Muscle layer of duodenum (tissue), 2 donors: Measurements from ENCODE around the gene GSK3B.

Experiments used
- H3K27ac ChIP-seq: one replicate; pipeline ENCODE4 v1.7.0; 2013; ENCODE audit warnings: mild to moderate bottlenecking, low read length
- H3K27me3 ChIP-seq: one replicate; pipeline ENCODE4 v1.7.0; 2013; ENCODE audit warnings: low read depth, mild to moderate bottlenecking, control low read depth, low read length
- H3K36me3 ChIP-seq, 2 donors: one replicate each; pipeline ENCODE4 v1.7.0; 2013; ENCODE audit warnings: low read length in 2 of 2, control low read depth in 1 of 2, mild to moderate bottlenecking in 1 of 2; ENCODE audit not compliant: insufficient read depth in 2 of 2, control insufficient read depth in 1 of 2
- H3K4me1 ChIP-seq, 2 donors: one replicate each; pipeline ENCODE4 v1.7.0; 2013; ENCODE audit warnings: low read length in 2 of 2, mild to moderate bottlenecking in 2 of 2, control low read depth in 1 of 2, moderate library complexity in 1 of 2; ENCODE audit not compliant: insufficient read depth in 2 of 2, control insufficient read depth in 1 of 2
- H3K4me3 ChIP-seq, 2 donors: one replicate each; pipeline ENCODE4 v1.7.0; 2013; ENCODE audit warnings: low read length in 2 of 2, low read depth in 1 of 2, mild to moderate bottlenecking in 1 of 2
- H3K9me3 ChIP-seq, 2 donors: one replicate each; pipeline ENCODE4 v1.7.0; 2013; ENCODE audit warnings: low read length in 2 of 2, control low read depth in 1 of 2, mild to moderate bottlenecking in 1 of 2; ENCODE audit not compliant: control insufficient read depth in 1 of 2
- donor health status: healthy.

The GSK3B gene

DNA sequence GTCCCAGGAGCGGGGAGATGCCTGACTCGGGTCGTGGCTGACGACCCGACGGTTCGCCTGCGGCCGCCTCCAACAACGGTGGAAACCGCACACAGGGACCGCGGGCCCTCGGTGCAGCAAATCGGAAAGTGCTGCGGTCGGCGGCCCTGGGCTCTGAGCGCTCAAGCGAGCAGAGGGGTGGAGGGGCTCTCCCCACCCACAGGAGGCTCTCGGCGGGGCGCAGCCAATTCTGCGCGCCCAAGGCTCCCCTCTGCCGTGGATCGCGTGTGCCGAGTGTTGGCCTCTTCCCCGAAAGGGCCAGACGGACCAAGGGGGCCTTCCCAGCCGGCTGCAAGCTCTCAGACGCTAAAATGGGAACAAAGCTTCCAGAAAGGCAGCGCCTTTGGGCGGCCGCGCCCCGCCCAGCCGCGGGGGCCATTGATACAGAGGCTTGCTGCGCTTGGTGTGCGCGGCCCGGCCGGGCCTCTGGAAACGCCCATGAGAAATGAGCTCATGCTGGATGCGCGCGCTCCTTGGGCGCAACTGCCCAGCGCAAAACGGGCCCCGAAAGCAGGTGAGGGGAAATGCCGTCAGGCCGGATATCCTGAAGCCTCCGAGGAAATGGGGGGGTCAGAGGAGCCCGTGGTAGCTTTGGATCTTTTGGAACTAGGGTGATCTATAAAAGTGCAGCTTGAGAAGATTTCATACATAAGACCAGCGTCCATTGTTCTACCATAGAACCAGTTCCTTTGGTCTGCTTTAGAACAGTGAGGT is 1.2 kb upstream of the GSK3B start:
- H3K4me3 ChIP-seq: peak overlapping the region; percentile 95 to 99
- no peaks in the 10 kb centered on the region for H3K9me3 ChIP-seq
- peak overlapping the region; percentile 100 for H3K27ac ChIP-seq
- H3K4me1 ChIP-seq: peaks cover 6 to 11% of the 10 kb centered on the region in 2 donors
- H3K36me3 ChIP-seq: peaks cover 0 to 17% of the 10 kb centered on the region in 2 donors
- H3K27me3 ChIP-seq: no peaks in the 10 kb centered on the region

- peaks cover 6 to 11% of the 10 kb centered on the region in 2 donors for H3K4me1 ChIP-seq
- H3K9me3 ChIP-seq: no peaks in the 10 kb centered on the region
- H3K4me3 ChIP-seq: peak overlapping the region; percentile 95 to 99
- peaks cover 0 to 17% of the 10 kb centered on the region in 2 donors for H3K36me3 ChIP-seq
- no peaks in the 10 kb centered on the region for H3K27me3 ChIP-seq
- peak overlapping the region; percentile 100 for H3K27ac ChIP-seq
Observed at GRCh38 chr3:120094776-120095225, 554 bp upstream of the GSK3B start.

DNA sequence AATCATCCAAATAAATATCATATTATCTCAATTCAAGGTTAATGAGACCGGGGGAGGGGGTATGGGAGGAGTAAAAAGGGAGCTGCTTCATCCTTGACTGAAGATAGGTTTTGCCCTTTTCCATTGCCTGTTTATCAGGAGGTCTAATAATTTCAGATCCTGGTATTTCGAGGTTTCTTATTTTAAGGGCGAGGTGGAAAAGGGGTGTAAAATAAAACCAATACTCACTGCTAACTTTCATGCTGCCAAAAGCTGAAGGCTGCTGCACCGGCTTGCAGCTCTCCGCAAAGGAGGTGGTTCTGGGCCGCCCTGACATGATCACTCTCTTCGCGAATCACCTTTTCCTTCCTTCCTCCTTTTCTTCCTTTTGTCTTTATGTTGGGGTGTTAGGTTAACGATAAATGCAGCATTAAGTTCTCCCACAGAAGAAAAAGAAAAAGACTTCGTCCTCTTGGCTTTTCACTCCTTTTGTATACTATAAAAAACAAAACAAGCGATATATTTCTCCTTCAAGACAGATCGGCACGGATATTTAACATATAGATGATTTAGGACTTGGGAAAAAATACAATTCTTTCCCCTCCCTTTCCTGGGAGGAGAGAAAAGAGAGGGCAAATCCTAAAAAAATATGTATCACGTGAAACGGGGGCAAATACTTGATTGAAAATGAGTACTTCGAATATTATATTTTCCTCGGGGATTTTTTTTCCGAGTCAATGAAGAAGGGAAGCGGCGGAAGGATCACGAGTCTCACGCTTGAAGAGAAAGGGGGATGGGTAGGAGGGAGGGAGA is 932 bp downstream of the GSK3B start:
- Histone ChIP-seq H3K27me3 (no peaks in the 10 kb centered on the region), H3K4me1 (peaks cover 6 to 20% of the 10 kb centered on the region in 2 donors), H3K27ac (peak overlapping the region; percentile 94), H3K9me3 (no peaks in the 10 kb centered on the region), H3K4me3 (peak overlapping the region; percentile 95 to 100), H3K36me3 (peaks cover 0 to 17% of the 10 kb centered on the region in 2 donors)

DNA sequence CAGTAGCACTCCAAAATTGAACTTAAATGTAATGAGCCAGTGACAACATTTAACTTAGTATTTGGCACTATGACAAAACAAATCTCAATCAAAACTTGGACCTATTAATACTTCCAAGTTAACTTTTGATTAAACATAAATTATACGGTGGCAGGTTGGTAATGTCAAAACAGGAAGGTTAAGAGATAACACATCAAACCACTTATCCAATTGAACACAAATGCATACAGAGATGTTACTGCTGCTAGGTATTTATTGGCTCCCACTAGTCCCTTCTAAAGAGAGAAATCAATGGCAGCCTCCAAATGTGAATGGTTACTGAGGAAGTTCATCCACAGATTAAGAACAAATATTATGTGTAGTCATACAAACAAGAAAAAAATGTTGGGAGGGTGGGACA is 1.8 kb downstream of the GSK3B start:
- no peaks in the 10 kb centered on the region for H3K9me3 ChIP-seq
- peak overlapping the region; percentile 4 for H3K27ac ChIP-seq
- peak overlapping the region; percentile 95 to 100 for H3K4me3 ChIP-seq
- H3K36me3 ChIP-seq: peaks cover 0 to 17% of the 10 kb centered on the region in 2 donors
- peaks cover 6 to 20% of the 10 kb centered on the region in 2 donors for H3K4me1 ChIP-seq
- no peaks in the 10 kb centered on the region for H3K27me3 ChIP-seq

- Histone ChIP-seq H3K4me1 (peaks cover 0 to 18% of the 10 kb centered on the region in 2 donors), H3K4me3 (peak overlapping the region; percentile 95 to 100), H3K36me3 (peaks cover 0 to 12% of the 10 kb centered on the region in 2 donors), H3K27me3 (no peaks in the 10 kb centered on the region), H3K9me3 (no peaks in the 10 kb centered on the region), H3K27ac (no peak overlapping the region)
Observed at GRCh38 chr3:120090422-120090821, 3.8 kb downstream of the GSK3B start.

GRCh38 chr3:120089089-120089488 is 5.2 kb downstream of the GSK3B start:
- H3K36me3 ChIP-seq: peaks cover 0 to 7% of the 10 kb centered on the region in 2 donors
- no peaks in the 10 kb centered on the region for H3K9me3 ChIP-seq
- H3K4me3 ChIP-seq: no peak overlapping the region
- H3K4me1 ChIP-seq: peaks cover 0 to 18% of the 10 kb centered on the region in 2 donors
- no peak overlapping the region for H3K27ac ChIP-seq
- no peaks in the 10 kb centered on the region for H3K27me3 ChIP-seq

DNA sequence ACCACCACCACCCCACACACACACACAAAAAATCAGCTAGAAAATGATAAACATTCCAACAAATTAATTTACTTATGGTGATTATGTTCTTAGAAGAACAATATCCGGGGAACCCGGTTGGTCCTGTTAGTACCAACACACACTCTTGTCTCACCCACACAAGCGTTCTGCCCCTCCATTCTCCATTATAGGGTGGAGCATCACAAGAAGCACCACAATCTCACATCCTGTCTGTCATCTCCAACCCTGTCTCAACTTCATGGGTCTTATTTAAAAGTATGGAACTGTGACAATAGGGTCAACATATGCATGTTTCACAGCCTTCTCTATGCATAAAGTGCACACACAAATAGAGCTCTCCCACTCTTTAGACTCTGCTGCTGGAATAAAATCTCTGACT is 5.6 kb downstream of the GSK3B start:
- H3K4me1 ChIP-seq: peaks cover 0 to 18% of the 10 kb centered on the region in 2 donors
- H3K9me3 ChIP-seq: no peaks in the 10 kb centered on the region
- H3K36me3 ChIP-seq: peaks cover 0 to 3% of the 10 kb centered on the region in 2 donors
- no peak overlapping the region for H3K27ac ChIP-seq
- H3K4me3 ChIP-seq: no peak overlapping the region
- no peaks in the 10 kb centered on the region for H3K27me3 ChIP-seq

DNA sequence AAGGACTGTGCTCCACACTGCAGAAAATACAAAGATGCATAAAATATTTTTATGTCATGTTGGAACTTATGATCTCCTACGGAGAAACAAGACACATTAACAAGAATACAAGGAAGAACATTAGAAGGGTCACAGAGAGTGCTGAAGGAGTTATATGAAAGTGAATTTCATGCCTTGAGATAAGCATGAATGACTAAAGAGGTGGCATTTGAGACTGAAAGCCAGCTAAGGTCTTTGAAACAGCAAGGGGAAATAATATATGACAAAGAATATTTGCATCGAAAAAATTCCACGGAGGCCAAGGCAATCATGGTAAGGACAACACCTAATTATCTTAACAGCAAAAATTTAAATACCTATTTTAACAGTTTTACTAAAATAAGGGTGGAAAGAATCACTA is 12.5 kb downstream of the GSK3B start:
- no peaks in the 10 kb centered on the region for H3K36me3 ChIP-seq
- peaks cover 0 to 9% of the 10 kb centered on the region in 2 donors for H3K4me1 ChIP-seq
- H3K4me3 ChIP-seq: no peak overlapping the region
- H3K9me3 ChIP-seq: no peaks in the 10 kb centered on the region
- H3K27me3 ChIP-seq: no peaks in the 10 kb centered on the region
- H3K27ac ChIP-seq: no peak overlapping the region

DNA sequence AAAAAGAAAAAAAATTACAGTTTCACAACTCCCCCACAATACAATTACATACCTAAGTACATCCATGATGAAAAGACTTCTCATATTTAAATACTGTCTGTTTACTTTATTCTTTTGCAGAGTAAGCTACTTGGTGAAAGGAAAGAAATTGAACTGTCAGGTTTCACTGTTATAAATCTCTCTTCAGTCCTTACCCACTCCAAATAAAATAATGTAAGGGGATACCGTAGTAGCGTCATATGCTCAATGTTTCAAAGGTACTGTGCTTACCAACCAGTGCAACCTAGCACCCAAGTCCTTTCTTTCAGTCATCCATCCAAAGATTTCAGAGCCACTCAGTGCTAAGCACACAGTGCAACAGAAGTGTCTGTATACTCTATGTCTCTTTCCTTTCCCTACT is 13.4 kb downstream of the GSK3B start:
- no peak overlapping the region for H3K27ac ChIP-seq
- H3K4me3 ChIP-seq: no peak overlapping the region
- H3K27me3 ChIP-seq: no peaks in the 10 kb centered on the region
- no peaks in the 10 kb centered on the region for H3K36me3 ChIP-seq
- no peaks in the 10 kb centered on the region for H3K9me3 ChIP-seq
- H3K4me1 ChIP-seq: peaks cover 0 to 6% of the 10 kb centered on the region in 2 donors

GRCh38 chr3:120077731-120078130 is 16.5 kb downstream of the GSK3B start:
- Histone ChIP-seq H3K36me3 (no peaks in the 10 kb centered on the region), H3K27me3 (no peaks in the 10 kb centered on the region), H3K4me1 (peaks cover 0 to 5% of the 10 kb centered on the region in 2 donors), H3K9me3 (no peaks in the 10 kb centered on the region), H3K27ac (no peak overlapping the region), H3K4me3 (no peak overlapping the region)

- H3K4me3 ChIP-seq: no peak overlapping the region
- no peaks in the 10 kb centered on the region for H3K9me3 ChIP-seq
- H3K4me1 ChIP-seq: peaks cover 0 to 10% of the 10 kb centered on the region in 2 donors
- H3K36me3 ChIP-seq: no peaks in the 10 kb centered on the region
- no peaks in the 10 kb centered on the region for H3K27me3 ChIP-seq
- H3K27ac ChIP-seq: no peak overlapping the region
Observed at GRCh38 chr3:120072867-120073525, 21.3 kb downstream of the GSK3B start.
